Measurements from ENCODE around the gene GGCT. TPM values are rescaled to one million over a fixed set of nuclear protein-coding genes. Genes with fewer than 3 reads are reported as not detected.

GGCT gene
- polyA plus RNA-seq, 2 of the 4 experiments (the other 2 are of a cell fraction) = 69.7 to 79.6 TPM

GRCh38 chr7:30465811-30466180 is 38.8 kb downstream of the GGCT start:
- DNase-seq (ENCODE audit: low read depth in 1 of 2, low spot score in 1 of 2) = no peak
- FAIRE-seq = no peak
- H3K9me3 ChIP-seq = no peaks in the 10 kb centered on the region
- H3K4me1 ChIP-seq = peaks cover 66% of the 10 kb centered on the region
- TF ChIP-seq JUNB (IDR thresholded peaks at IDR 0.05) (no peak), POLR2A (IDR thresholded peaks at IDR 0.05; ENCODE audit: low read length) (no peak), REST (IDR thresholded peaks at IDR 0.05) (no peak), ZC3H11A (IDR thresholded peaks at IDR 0.05) (no peak), FOSB (CRISPR knock-in tag; IDR thresholded peaks at IDR 0.05) (no peak), ATOH8 (CRISPR knock-in tag; IDR thresholded peaks at IDR 0.05; ENCODE audit: low read depth) (no peak), TP53 (CRISPR knock-in tag; IDR thresholded peaks at IDR 0.05) (no peak), E2F6 (IDR thresholded peaks at IDR 0.05; ENCODE audit: borderline replicate concordance, low read depth) (no peak), SREBF2 (IDR thresholded peaks at IDR 0.05) (no peak), POLR2AphosphoS2 (conservative IDR thresholded peaks at IDR 0.05; ENCODE audit: low read length) (no peak), MAZ (IDR thresholded peaks at IDR 0.05; ENCODE audit: borderline replicate concordance, low read depth, low read length) (no peak), RCOR1 (IDR thresholded peaks at IDR 0.05; ENCODE audit: low read depth, low read length) (no peak), EHMT2 (IDR thresholded peaks at IDR 0.05; ENCODE audit: low read depth) (no peak), BCL3 (IDR thresholded peaks at IDR 0.05) (no peak), PHF8 (IDR thresholded peaks at IDR 0.05; ENCODE audit: borderline replicate concordance, low read depth) (no peak), JUN (IDR thresholded peaks at IDR 0.05) (no peak)
- H3K4me3 ChIP-seq = no peak overlapping the region
- POLR2A ChIA-PET = interaction anchor here (2.2 kb wide), 1 partner anchor 13 kb away, joined by 12 read pairs; the partner anchor contains the start of gene NOD1
- peak overlapping the region; percentile 7 to 60; a peak in 4 of 6 replicates for H3K27ac ChIP-seq
- 84% methylated on average over 2 of the region's 2 CpGs for WGBS (ENCODE audit: missing lambda C conversion rate)
- ATAC-seq = no peak
- CTCF ChIA-PET = interaction anchor here (1.3 to 1.5 kb wide), 3 partner anchors 104 to 301 kb away, joined by 3 to 5 read pairs (median 3); no protein-coding TSS in a partner anchor
- peak overlapping the region; percentile 34; the same call in 2 of the 3 replicates for H3K4me2 ChIP-seq

- peaks cover 66% of the 10 kb centered on the region for H3K4me1 ChIP-seq
- no peak overlapping the region for H3K4me3 ChIP-seq
- FAIRE-seq (no peak), DNase-seq (ENCODE audit: low read depth in 1 of 2, low spot score in 1 of 2) (no peak), ATAC-seq (no peak)
- H3K4me2 ChIP-seq = peak overlapping the region; percentile 34
- POLR2A ChIA-PET = interaction anchor here (2.2 kb wide), 1 partner anchor 13 kb away, joined by 12 read pairs; the partner anchor contains the start of gene NOD1
- no peaks in the 10 kb centered on the region for H3K9me3 ChIP-seq
- CTCF ChIA-PET = interaction anchor here (1.0 to 1.5 kb wide), 4 partner anchors 18 to 300 kb away, joined by 3 to 5 read pairs (median 3); no protein-coding TSS in a partner anchor
- 89% methylated on average over 5 of the region's 5 CpGs for WGBS (ENCODE audit: missing lambda C conversion rate)
- TF ChIP-seq RARB (CRISPR knock-in tag; IDR thresholded peaks at IDR 0.05) = no peak
- TF ChIP-seq FOSL2 (IDR thresholded peaks at IDR 0.05) = no peak
- TF ChIP-seq FOSL2 (CRISPR knock-in tag; IDR thresholded peaks at IDR 0.05) = no peak
- no peak for TF ChIP-seq RCOR1 (IDR thresholded peaks at IDR 0.05; ENCODE audit: low read depth, low read length)
- TF ChIP-seq RFX5 (IDR thresholded peaks at IDR 0.05) = no peak
- no peak for TF ChIP-seq E2F6 (IDR thresholded peaks at IDR 0.05; ENCODE audit: borderline replicate concordance, low read depth)
- TF ChIP-seq CBX2 (IDR thresholded peaks at IDR 0.05; ENCODE audit: borderline replicate concordance, low read depth) = no peak
- TF ChIP-seq ZNF302 (CRISPR knock-in tag; IDR thresholded peaks at IDR 0.05) = no peak
- no peak for TF ChIP-seq NR3C1 (IDR thresholded peaks at IDR 0.05)
- TF ChIP-seq RNF2 (IDR thresholded peaks at IDR 0.05; ENCODE audit: borderline replicate concordance, low read depth) = no peak
- no peak for TF ChIP-seq ESRRA (IDR thresholded peaks at IDR 0.05; ENCODE audit: borderline replicate concordance, low read length)
- TF ChIP-seq JUNB (IDR thresholded peaks at IDR 0.05) = no peak
- no peak for TF ChIP-seq MAX (IDR thresholded peaks at IDR 0.05)
- H3K27ac ChIP-seq = peak overlapping the region in 1 of 2 experiments; percentile 60; a peak in 3 of 6 replicates
These were observed 39.4 kb downstream of the GGCT start for GRCh38 chr7:30465046-30465810.

All from A549 (cell line).